Pericardium fibroblast (primary cell): ENCODE results near the gene RIBC1. TPM values are rescaled to one million over a fixed set of nuclear protein-coding genes. Genes with fewer than 3 reads are reported as not detected.

Source experiments
- total RNA-seq: library from RNA; depleted of rRNA; stranded (reverse); fragments of >200 nt; gene quantifications from 2 replicates; pipeline ENCODE4 v1.2.3, GENCODE V29; 2015

Gene RIBC1
- 0.17 TPM in 1 of 2 replicates, not detected in the other for total RNA-seq

GRCh38 chrX:53422861-53423306 is at the start of gene RIBC1:
Gene RIBC1, plus strand, starts transcription at chrX:53422873. Its CDS starts 3,404 bp downstream, at chrX:53426277.

GRCh38 chrX:53422086-53422860 is 400 bp upstream of the RIBC1 start, which contains the start of gene SMC1A:
Gene SMC1A, minus strand, starts transcription at chrX:53422654. Its CDS starts 54 bp downstream, at chrX:53422600.

DNA sequence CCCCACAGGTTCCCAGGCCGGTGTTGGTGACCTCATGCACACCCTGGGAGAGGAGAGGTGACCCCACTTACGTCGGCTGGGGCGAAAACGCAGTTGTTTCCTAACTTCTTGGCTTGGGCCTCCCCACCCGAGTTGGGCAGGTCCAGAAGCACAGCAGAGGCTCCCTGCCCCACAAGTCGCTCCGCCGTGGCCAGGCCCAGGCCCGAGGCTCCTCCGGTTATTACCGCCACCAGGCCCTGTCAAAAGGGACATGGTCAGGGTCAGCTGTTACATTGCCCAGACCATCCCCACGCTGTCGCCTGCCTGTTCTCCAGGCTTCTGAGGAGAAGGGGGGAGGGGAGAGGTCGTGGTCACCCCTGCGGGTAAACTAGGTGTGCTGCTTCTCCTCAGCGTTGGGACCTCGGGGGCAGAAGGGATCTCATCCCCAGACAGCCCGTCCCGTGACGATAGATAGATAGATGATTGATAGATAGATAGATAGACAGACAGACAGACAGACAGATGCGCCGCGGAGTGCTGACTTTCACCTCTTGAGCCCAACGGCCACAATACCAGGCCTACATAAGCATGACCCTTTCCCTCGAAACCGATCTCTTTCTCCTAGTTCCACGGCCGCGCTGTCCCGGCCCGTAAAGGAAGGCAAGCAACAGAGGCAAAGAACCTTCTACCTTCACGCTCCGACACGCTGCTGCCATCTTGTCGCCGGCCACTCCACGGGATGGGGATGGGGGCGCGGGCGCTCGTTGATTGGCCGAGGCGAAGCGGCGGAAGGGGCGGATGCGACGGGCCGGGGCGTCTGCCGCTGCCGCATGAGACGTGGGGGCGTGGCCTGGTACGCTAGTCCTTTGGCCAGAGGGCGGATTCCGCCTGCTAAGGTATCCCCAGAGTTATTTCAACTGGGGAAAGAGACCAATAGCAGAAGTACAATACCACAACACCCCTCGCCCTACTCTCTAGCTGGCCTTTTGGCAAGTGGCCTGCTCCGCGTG is 11.3 kb downstream of the RIBC1 start, which contains the start of gene HSD17B10:
Gene HSD17B10 (minus strand): TSS at position 720 of the 989 bp plus-strand sequence. CDS start 25 bp downstream, at position 695.

Other genes starting within 250 kb of the RIBC1 start
- 44.0 and 82.4 TPM in 2 replicates for gene KDM5C, start 197.7 kb upstream of the RIBC1 start, total RNA-seq
- 11.7 and 25.5 TPM in 2 replicates for gene IQSEC2, start 141.3 kb upstream of the RIBC1 start, total RNA-seq
- gene SMC1A, start 219 bp upstream of the RIBC1 start, total RNA-seq, result 10.3 and 18.6 TPM in 2 replicates
- gene HSD17B10, start 11.5 kb downstream of the RIBC1 start, total RNA-seq, result 53.3 and 93.4 TPM in 2 replicates